BE2C (cell line): Measurements from ENCODE around the gene APLF.

ENCODE experiments used
- DNase-seq: peaks from one replicate; pipeline ENCODE4 v3.0.0-alpha.2; 2020
- H3K27me3 ChIP-seq: fragments of 250-450 bp; sonication (Bioruptor Pico); 2 replicates; pipeline ENCODE4 v1.5.1; 2020; ENCODE audit warnings: mild to moderate bottlenecking
- H3K36me3 ChIP-seq: fragments of 250-450 bp; sonication (Bioruptor Pico); 2 replicates; pipeline ENCODE4 v1.5.1; 2020; ENCODE audit warnings: mild to moderate bottlenecking
- H3K4me1 ChIP-seq: fragments of 250-450 bp; sonication (Bioruptor Pico); 2 replicates; pipeline ENCODE4 v1.5.1; 2020
- H3K4me3 ChIP-seq: 2 replicates; pipeline ENCODE4 v1.5.1; 2011; ENCODE audit warnings: low read depth, low read length
- H3K9me3 ChIP-seq: fragments of 250-450 bp; sonication (Bioruptor Pico); 2 replicates; pipeline ENCODE4 v1.5.1; 2020
- CTCF ChIP-seq: IDR thresholded peaks from 2 replicates; pipeline ENCODE4 v1.5.1; 2012; ENCODE audit warnings: mild to moderate bottlenecking, low read depth, low read length

APLF gene

GRCh38 chr2:68607837-68608236 lies 140.5 kb downstream of the APLF start:
- no peak overlapping the region for H3K4me3 ChIP-seq
- DNase-seq, result no peak
- H3K4me1 ChIP-seq, result no peaks in the 10 kb centered on the region
- no peak for TF ChIP-seq CTCF
- H3K9me3 ChIP-seq, result no peaks in the 10 kb centered on the region
- no peaks in the 10 kb centered on the region for H3K27me3 ChIP-seq
- H3K36me3 ChIP-seq, result no peaks in the 10 kb centered on the region

GRCh38 chr2:68612765-68613519 lies 145.6 kb downstream of the APLF start:
- H3K9me3 ChIP-seq, result no peaks in the 10 kb centered on the region
- no peak overlapping the region for H3K4me3 ChIP-seq
- H3K27me3 ChIP-seq, result no peaks in the 10 kb centered on the region
- no peaks in the 10 kb centered on the region for H3K36me3 ChIP-seq
- H3K4me1 ChIP-seq, result no peaks in the 10 kb centered on the region
- DNase-seq, result no peak
- no peak for TF ChIP-seq CTCF

- DNase-seq, result no peak
- H3K36me3 ChIP-seq, result no peaks in the 10 kb centered on the region
- TF ChIP-seq CTCF, result no peak
- no peaks in the 10 kb centered on the region for H3K9me3 ChIP-seq
- H3K27me3 ChIP-seq, result no peaks in the 10 kb centered on the region
- no peaks in the 10 kb centered on the region for H3K4me1 ChIP-seq
- H3K4me3 ChIP-seq, result no peak overlapping the region
These were observed 153.4 kb downstream of the APLF start for GRCh38 chr2:68620772-68621171.

GRCh38 chr2:68623820-68624219 lies 156.4 kb downstream of the APLF start:
- no peak for TF ChIP-seq CTCF
- no peaks in the 10 kb centered on the region for H3K4me1 ChIP-seq
- H3K4me3 ChIP-seq, result no peak overlapping the region
- no peaks in the 10 kb centered on the region for H3K9me3 ChIP-seq
- no peaks in the 10 kb centered on the region for H3K27me3 ChIP-seq
- DNase-seq, result no peak
- no peaks in the 10 kb centered on the region for H3K36me3 ChIP-seq

- Histone ChIP-seq H3K4me1 (no peaks in the 10 kb centered on the region), H3K36me3 (no peaks in the 10 kb centered on the region), H3K4me3 (no peak overlapping the region), H3K9me3 (no peaks in the 10 kb centered on the region), H3K27me3 (no peaks in the 10 kb centered on the region)
- DNase-seq, result no peak
- TF ChIP-seq CTCF, result no peak
These were observed 160.2 kb downstream of the APLF start for GRCh38 chr2:68627615-68628014.
